Measurements from ENCODE around the gene VPS37B. TPM values are rescaled to one million over a fixed set of nuclear protein-coding genes. Genes with fewer than 3 reads are reported as not detected.
A peak's percentile ranks its signal among the peaks of the same experiment; 100 is the strongest.

VPS37B gene
- total RNA-seq, 4 donors from 2014 or later: 49.5 to 92.8 (median 58.4) TPM

GRCh38 chr12:122870867-122871664 lies 24.9 kb downstream of the VPS37B start:
- H3K27ac ChIP-seq: peak overlapping the region; percentile 67 to 74 (median 73)
- H3K9me3 ChIP-seq: no peaks in the 10 kb centered on the region
- peak overlapping the region; percentile 2 to 41 (median 29) for H3K4me3 ChIP-seq
- H3K36me3 ChIP-seq: peaks cover 0 to 40% (median 0%) of the 10 kb centered on the region in 3 donors
- TF ChIP-seq, protein P1, sequence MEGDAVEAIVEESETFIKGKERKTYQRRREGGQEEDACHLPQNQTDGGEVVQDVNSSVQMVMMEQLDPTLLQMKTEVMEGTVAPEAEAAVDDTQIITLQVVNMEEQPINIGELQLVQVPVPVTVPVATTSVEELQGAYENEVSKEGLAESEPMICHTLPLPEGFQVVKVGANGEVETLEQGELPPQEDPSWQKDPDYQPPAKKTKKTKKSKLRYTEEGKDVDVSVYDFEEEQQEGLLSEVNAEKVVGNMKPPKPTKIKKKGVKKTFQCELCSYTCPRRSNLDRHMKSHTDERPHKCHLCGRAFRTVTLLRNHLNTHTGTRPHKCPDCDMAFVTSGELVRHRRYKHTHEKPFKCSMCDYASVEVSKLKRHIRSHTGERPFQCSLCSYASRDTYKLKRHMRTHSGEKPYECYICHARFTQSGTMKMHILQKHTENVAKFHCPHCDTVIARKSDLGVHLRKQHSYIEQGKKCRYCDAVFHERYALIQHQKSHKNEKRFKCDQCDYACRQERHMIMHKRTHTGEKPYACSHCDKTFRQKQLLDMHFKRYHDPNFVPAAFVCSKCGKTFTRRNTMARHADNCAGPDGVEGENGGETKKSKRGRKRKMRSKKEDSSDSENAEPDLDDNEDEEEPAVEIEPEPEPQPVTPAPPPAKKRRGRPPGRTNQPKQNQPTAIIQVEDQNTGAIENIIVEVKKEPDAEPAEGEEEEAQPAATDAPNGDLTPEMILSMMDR (IDR thresholded peaks at IDR 0.05): no peak
- no peak for TF ChIP-seq POLR2A (IDR thresholded peaks at IDR 0.05)
- peaks cover 13 to 77% (median 27%) of the 10 kb centered on the region in 4 donors for H3K4me1 ChIP-seq
- DNase-seq: peak in 2 of 3 donors; percentile 53 to 60
- H3K27me3 ChIP-seq: no peaks in the 10 kb centered on the region

DNA sequence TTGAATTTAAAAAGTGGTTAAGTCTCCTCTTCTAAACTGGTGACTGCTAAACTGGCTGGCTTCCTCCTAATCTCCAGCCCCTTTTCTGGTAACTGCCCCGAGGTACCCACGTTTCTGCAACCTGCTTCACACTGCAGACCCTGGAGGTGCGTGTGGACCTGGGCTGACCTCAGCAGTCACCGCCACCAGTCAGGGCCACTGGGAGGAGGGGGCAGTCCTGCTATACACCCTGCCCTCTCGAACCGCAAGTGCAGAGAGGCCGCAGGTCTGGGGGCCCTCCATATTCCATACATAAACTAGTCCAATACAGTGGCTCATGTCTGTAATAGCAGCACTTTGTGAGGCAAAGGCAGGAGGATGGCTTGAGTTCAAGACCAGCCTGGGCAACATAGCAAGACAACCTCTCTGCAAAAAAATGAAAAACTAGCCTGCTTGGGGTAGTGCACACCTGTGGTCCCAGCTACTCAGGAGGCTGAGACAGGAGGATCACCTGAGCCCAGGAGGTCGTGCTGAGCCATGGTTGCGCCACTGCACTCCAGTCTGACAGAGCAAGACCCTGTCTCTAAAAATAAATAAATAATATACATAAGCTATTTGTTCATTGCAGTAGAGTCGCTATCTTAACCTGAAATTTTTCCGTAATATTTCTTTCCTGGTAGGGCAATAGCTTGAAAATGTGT lies 25.6 kb downstream of the VPS37B start:
- Histone ChIP-seq H3K4me1 (peaks cover 13 to 73% (median 27%) of the 10 kb centered on the region in 4 donors), H3K9me3 (no peaks in the 10 kb centered on the region), H3K27me3 (no peaks in the 10 kb centered on the region), H3K27ac (peak overlapping the region; percentile 8 to 74 (median 70)), H3K36me3 (peaks cover 0 to 48% (median 0%) of the 10 kb centered on the region in 3 donors), H3K4me3 (no peak overlapping the region)
- no peak for TF ChIP-seq POLR2A (IDR thresholded peaks at IDR 0.05)
- TF ChIP-seq, protein P1 (IDR thresholded peaks at IDR 0.05): no peak
- DNase-seq: peak in 1 of 3 donors; percentile 43

DNA sequence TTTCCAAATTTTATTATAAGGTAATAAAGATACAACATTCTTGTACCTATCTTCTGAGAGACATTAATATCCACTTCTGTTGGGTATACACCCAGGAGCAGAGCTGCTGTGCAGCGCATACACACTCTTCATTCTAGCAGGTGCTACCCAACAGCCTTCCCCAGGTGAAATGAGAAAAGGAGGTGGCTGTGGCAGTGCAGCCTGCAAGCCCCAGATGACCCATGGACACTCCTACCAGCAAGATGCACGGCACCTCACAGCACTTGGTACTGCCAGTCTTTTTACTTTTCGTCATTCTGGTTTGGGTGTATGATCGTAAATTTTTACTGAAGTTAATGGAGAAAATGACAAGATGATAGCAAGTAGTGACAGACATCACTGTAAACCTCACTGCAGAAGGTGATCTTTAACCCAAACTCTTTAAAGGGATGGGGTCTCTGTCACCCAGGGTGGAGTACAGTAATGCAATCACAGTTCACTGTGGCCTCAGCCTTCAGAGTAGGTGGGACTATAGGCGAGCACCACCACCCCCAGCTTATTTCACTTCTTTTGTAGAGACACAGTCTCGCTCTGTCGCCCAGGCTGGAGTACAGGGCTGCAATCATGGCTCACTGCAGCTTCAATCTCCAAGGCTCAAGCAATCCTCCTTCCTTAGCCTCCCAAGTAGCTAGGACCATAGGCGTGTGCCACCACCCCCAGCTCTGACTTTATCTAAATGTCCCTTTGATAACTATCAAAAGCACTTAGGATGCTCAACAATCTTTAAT lies 26.5 kb downstream of the VPS37B start:
- no peak for TF ChIP-seq POLR2A (IDR thresholded peaks at IDR 0.05)
- TF ChIP-seq, protein P1 (IDR thresholded peaks at IDR 0.05): no peak
- no peak for DNase-seq
- Histone ChIP-seq H3K36me3 (peaks cover 0 to 57% (median 0%) of the 10 kb centered on the region in 3 donors), H3K9me3 (no peaks in the 10 kb centered on the region), H3K4me1 (peaks cover 13 to 71% (median 27%) of the 10 kb centered on the region in 4 donors), H3K4me3 (no peak overlapping the region), H3K27ac (peak overlapping the region in 1 of 4 donors; percentile 88), H3K27me3 (no peaks in the 10 kb centered on the region)

- H3K4me1 ChIP-seq: peaks cover 13 to 69% (median 27%) of the 10 kb centered on the region in 4 donors
- peak in 1 of 3 donors; percentile 40 for DNase-seq
Observed at GRCh38 chr12:122868471-122869177, 27.3 kb downstream of the VPS37B start.

More at GRCh38 chr12:122868471-122869177, 27.3 kb downstream of the VPS37B start:
- Histone ChIP-seq H3K36me3 (peaks cover 0 to 61% (median 0%) of the 10 kb centered on the region in 3 donors), H3K9me3 (no peaks in the 10 kb centered on the region), H3K27ac (peak overlapping the region in 3 of 4 donors; percentile 64 to 88 (median 81)), H3K27me3 (no peaks in the 10 kb centered on the region), H3K4me3 (no peak overlapping the region)
- no peak for TF ChIP-seq POLR2A (IDR thresholded peaks at IDR 0.05)
- TF ChIP-seq, protein P1 (IDR thresholded peaks at IDR 0.05): no peak
